Measurements from ENCODE around the gene RNU2-1. TPM values are rescaled to one million over a fixed set of nuclear protein-coding genes. Genes with fewer than 3 reads are reported as not detected.
"Not testable (repeated sequence)": the region's sequence is repeated elsewhere in the genome, so short reads cannot be mapped to it uniquely, and the experiment has no call there.

The RNU2-1 gene
- total and polyA plus RNA-seq, 2 of the 13 experiments (the other 11 are each of a cell fraction or from before 2014, with no cell fraction given) = not detected

DNA sequence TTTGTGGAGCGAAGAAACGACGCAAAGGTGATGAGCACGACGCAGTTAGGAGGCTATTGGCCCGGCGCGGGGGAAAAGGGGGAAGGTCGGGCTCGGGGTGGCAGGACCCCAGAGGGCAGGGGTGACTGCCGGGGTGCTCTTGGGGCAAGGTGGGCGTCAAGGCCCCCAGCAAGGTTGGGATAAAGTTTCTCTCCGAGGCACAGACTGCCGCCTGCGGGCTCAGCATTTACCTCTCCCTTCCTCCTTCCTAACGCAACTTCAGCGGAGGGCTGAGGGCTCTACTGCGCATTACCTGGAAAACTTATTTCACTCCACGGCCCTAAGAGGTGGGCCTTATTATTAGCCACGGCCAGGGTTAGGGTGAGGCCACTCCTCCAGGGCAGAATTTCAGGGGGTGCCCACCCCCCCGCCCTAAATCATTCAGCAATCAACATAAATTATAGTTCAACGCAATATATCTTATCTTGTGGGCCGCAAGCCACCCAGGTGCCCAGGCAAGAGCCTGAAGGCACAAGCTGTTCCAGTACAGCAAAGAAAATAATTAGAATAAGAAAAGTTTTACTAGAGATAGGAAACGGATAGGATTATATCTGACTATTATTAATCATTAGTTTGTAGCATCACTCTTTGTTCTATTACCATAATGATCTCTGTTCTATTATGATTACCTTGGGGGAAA, 1.6 kb downstream of the RNU2-1 start (continued):
- TF ChIP-seq NR3C1 (CRISPR knock-in tag; IDR thresholded peaks at IDR 0.05) (peak; percentile 6; the same call in 1 of the 2 replicates), ETV6 (CRISPR knock-in tag; conservative IDR thresholded peaks at IDR 0.05) (0 out of 2 replicates have a peak, but pooled peaks have one; percentile 63), TSC22D2 (CRISPR knock-in tag; IDR thresholded peaks at IDR 0.05; ENCODE audit: borderline replicate concordance) (0 out of 2 replicates have a peak, but pooled peaks have one; percentile 63), KLF16 (CRISPR knock-in tag; IDR thresholded peaks at IDR 0.05) (peak in 1 of 2 experiments; percentile 68; a peak in 1 of 4 replicates), SOX13 (CRISPR knock-in tag; conservative IDR thresholded peaks at IDR 0.05 in 1 of 2, IDR thresholded peaks at IDR 0.05 in 1 of 2) (peak in 1 of 2 experiments; percentile 12; a peak in 1 of 4 replicates), ZHX2 (CRISPR knock-in tag; IDR thresholded peaks at IDR 0.05; ENCODE audit: borderline replicate concordance) (0 out of 2 replicates have a peak, but pooled peaks have one; percentile 68), GATAD2A (CRISPR knock-in tag; IDR thresholded peaks at IDR 0.05) (peak; percentile 54; the same call in 1 of the 2 replicates), BRD4 (CRISPR knock-in tag; IDR thresholded peaks at IDR 0.05) (peak; percentile 74; the same call in 1 of the 2 replicates), ZFY (CRISPR knock-in tag; IDR thresholded peaks at IDR 0.05) (0 out of 2 replicates have a peak, but pooled peaks have one; percentile 27), GABPB1 (CRISPR knock-in tag; IDR thresholded peaks at IDR 0.05) (peak; percentile 29; the same call in 1 of the 2 replicates), RARA (CRISPR knock-in tag; IDR thresholded peaks at IDR 0.05) (peak; percentile 23; the same call in 1 of the 2 replicates), AGO1 (IDR thresholded peaks at IDR 0.05; ENCODE audit: low read depth, low read length, poor library complexity, severe bottlenecking) (peak; percentile 63), ARID5B (CRISPR knock-in tag; IDR thresholded peaks at IDR 0.05) (peak; percentile 20; the same call in 1 of the 2 replicates), ZBTB26 (CRISPR knock-in tag; IDR thresholded peaks at IDR 0.05; ENCODE audit: borderline replicate concordance) (0 out of 2 replicates have a peak, but pooled peaks have one; percentile 53), ZNF720 (CRISPR knock-in tag; IDR thresholded peaks at IDR 0.05) (peak; percentile 94), IRF2 (CRISPR knock-in tag; IDR thresholded peaks at IDR 0.05) (peak; percentile 77; the same call in 1 of the 2 replicates)
- TF ChIP-seq SOX13 (IDR thresholded peaks at IDR 0.05); ZHX2 (IDR thresholded peaks at IDR 0.05; ENCODE audit: low read depth): not testable (repeated sequence)
